HG03280 (cell line): ENCODE measurements around the gene STS.
A peak's percentile ranks its signal among the peaks of the same experiment; 100 is the strongest.

Experiments
- ATAC-seq: cut with Tn5 transposase; IDR thresholded peaks from one replicate; pipeline ENCODE4 v1.9.1; 2021; ENCODE audit warnings: mild to moderate bottlenecking, moderate library complexity; ENCODE audit not compliant: unreplicated experiment

STS gene, protein sequence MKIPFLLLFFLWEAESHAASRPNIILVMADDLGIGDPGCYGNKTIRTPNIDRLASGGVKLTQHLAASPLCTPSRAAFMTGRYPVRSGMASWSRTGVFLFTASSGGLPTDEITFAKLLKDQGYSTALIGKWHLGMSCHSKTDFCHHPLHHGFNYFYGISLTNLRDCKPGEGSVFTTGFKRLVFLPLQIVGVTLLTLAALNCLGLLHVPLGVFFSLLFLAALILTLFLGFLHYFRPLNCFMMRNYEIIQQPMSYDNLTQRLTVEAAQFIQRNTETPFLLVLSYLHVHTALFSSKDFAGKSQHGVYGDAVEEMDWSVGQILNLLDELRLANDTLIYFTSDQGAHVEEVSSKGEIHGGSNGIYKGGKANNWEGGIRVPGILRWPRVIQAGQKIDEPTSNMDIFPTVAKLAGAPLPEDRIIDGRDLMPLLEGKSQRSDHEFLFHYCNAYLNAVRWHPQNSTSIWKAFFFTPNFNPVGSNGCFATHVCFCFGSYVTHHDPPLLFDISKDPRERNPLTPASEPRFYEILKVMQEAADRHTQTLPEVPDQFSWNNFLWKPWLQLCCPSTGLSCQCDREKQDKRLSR

DNA sequence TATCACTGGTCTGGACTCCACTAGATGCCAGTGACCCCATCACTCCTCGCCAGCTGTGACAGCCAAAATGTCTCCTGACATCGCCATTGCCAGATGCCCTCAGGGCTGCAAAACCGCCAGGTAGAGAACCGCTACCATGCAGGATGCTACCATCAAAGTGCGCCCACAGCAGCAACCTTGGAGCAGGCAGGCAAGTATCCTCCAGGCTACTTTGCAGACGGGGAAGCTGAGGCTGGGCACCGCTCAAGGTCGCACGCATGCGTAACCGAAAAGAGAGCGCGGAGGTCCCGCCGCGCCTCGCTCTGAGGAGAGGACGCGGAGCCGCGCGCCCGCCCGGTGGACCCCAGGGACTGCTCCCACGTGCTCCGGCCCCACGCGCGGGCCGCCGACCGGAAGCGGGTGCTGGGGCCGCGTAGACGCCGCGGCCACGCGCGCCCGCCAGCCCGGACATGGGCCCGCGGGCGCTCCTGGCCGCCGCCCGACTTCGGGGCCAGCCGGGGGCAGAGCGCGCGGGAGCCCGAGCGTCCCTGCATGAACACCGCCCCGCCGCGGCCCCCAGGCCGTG lies at the start of gene STS:
Gene STS, plus strand, starts transcription at position 300 of the 565 bp plus-strand sequence. CDS start 105,488 bp downstream, outside the sequence.
- peak; percentile 36 for ATAC-seq

DNA sequence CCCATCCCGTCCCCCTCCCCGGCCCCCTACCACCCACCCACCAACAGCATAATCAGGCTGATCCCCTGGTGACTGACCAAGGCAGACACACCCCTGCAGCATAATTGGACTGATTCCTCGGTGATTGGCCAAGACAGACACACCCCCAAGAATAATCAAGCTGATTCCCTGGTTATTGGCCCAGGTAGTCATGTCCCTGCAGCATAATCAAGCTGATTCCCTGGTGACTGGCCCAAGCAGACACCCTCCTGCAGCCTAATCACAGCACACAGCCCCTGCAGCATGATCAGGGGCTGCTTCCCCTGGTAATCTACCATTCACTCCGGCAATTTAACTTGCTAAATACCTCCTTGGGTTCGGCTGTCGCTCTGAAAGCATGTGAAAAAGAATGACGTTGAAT lies 47.5 kb upstream of the STS start:
- no peak for ATAC-seq

DNA sequence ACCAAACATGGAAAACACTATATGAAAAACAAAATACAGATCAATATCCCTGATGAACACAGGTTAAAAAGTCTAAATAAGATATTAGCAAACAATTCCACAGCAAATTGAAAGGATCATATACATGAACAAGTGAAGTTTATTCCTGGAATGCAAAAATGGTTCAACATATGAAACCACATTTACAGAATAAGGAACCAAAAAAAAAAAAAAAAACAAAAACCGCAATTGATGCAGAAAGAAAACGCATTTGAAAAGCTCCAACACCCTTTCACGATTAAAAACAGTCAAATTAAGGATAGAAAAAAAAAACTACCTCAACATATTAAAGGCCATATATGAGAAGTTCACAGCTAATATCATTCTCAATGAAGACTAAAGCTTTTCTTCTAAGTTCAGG lies 45.4 kb upstream of the STS start:
- ATAC-seq: no peak

DNA sequence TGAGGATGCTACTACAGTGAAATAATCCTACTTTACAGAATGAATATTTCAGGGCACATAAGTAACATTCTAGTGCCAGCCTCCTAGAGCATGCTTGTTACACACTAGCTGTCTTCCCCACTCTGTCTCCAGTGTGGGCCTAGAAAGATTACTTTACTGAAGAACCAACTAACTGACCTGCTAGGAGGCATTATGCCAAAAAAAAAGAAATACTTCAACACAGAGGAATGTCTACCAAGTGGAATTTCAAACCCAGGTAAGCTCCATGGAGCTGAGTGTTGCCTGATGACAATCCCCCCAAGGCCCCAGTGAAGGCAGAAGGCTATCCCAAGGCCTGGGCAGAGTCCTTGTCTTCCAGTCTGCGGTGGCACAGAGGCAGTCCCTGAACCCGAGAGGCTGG lies 40.9 kb upstream of the STS start:
- no peak for ATAC-seq

DNA sequence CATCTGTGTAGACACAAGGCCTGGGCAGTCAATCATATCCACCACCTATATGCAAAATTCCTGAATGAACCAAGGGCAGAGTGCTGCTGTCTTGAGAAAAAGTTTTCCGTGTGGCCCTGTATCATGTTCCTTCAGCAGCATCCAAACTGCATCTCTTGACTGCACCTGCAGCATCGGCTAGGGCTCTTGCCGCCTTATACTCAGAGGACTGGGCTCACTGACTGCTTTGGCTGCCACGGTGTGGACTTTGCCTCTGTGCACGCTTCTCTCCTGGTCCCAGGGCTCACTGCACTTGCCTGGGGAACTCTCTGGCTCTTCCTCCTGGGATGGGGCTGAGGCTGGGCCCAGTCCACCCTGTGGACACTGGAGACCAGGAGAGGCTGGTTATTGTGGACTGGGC lies 39.5 kb upstream of the STS start:
- ATAC-seq: no peak

DNA sequence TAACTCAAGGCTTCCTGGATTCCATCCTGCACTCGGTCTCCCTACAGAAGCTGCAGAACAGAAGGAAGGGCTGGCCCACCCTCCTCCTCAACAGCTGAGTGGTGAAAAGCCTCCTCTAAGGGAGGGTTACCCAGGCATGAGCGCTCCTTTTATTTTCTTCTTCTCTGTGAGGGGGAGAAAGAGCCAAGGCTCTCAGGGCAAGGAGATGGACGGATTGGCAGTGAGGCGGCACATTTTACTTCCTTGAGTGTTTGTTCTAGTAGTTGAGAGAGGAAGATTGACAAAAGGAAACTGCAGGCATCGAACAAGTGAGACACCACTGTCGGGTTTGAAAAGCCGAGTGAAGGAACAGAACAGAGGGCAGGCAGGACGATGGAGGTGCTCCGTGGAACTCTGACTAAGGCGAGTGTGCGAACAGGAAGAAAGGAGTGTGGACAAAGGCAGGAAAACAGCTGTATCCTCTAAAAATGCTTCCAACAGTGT lies 38.4 kb upstream of the STS start:
- ATAC-seq: no peak

DNA sequence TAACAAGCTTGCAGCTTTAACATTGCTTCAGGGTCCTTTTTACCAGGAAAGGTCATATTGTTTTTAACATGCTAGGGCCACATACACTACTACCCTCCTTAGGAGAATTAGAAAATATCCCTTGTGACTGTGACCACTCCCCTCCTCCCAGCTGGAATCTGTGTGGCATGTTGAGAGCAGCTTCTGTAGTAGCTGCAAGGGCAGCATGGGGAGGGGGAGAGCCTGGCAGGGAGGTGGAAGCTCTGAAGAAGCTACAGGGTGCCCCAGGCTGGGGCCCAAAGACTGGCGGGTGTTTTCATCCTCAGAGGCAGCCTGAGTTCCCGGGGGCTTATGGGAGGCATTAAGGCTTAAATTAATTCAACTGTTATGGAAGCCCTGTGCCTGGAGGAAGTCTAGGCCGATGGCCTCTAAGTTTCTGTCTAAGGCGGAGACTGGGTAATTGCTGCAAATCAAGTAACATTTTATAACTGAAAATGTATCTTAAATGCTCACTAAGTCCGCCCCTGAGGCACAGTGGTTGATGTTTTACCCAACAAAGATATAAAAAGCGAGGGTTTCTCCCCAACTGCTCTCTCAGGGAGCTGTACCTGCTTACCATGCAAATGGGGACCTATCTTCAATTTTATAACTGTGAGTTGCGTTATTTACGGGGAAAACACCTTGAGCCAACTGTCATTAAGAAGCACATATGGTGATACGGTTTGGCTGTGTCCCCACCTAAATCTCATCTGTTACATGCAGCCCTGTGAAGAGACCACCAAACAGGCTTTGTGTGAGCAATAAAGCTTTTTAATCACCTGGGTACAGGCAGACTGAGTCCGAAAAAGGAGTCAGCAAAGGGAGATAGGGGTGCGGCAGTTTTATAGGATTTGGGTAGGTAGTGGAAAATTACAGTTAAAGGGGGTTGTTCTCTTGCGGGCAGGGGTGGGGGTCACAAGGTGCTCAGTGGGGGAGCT lies 37.4 kb upstream of the STS start:
- ATAC-seq: peak; percentile 69

DNA sequence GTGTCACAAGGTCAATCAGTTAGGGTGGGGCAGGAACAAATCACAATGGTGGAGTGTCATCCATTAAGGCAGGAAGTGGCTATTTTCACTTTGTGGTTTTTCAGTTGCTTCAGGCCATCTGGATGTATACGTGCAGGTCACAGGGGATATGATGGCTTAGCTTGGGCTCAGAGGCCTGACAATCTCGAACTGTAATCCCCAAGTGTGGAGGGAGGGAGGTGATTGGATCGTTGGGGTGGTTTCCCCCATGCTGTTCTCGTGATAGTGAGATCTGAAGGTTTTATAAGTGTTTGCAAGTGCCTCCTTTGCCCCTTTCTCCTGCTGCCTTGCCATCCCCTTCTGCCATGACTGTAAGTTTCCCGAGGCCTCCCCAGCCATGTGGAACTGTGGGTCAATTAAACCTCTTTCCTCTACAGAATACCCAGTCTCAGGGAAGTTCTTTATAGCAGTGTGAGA lies 36.7 kb upstream of the STS start:
- ATAC-seq: peak; percentile 51

DNA sequence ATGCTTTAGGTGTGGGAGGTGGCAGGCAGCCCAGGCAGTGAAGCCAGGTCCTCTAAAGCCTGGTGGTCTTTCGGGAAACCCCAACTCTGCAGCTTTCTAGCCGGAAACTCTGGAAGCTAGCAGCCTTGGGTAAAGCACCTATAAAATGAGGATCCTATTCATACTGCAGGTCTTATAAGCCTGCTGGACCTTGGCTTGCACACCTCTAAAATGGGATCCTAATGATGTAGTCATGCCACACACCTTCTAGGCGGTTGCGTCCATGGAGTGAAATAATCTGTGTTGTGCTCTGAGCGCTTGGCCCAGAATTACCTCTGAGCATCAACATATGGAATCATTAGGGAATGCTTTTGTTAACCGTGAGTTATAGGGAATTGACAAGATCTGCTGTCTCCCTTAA lies 36.0 kb upstream of the STS start:
- no peak for ATAC-seq

DNA sequence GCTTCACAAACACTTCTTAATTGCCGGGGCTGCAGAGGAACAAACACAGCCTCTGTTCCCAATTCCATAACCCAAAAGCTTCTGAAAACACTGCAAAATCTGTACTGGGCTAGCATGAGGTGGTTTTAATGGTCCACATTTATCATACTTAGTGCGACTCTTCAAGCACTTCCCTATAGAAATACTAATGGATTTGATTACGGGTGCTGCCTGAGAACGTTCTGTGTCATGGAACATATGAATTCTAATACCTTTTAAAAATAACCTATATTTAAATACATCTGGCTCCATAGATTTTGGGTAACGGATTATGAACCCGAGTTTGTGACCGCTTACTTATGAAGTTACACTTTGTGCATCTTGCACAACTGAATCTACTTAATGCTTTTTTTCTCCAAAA lies 35.4 kb upstream of the STS start:
- no peak for ATAC-seq

DNA sequence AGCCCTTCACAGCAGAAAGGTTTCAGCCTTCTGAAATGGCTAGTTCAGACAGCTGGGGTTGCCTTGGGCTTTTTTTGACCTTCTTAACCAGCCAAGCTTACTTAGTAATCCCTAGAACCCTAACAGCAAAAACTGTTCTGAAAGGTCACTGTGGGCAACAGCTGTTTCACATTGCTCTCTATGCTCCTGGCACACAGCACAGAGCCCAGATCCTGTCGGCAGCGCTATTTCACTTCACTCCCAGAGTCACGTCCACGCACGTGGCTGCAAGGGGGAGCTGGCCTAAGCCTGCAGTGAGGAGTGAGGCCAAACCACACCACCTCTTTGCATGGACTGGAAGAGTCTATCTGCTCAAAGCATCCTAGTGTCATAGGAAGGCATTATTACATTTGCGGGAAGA lies 32.0 kb upstream of the STS start:
- peak; percentile 65 for ATAC-seq

DNA sequence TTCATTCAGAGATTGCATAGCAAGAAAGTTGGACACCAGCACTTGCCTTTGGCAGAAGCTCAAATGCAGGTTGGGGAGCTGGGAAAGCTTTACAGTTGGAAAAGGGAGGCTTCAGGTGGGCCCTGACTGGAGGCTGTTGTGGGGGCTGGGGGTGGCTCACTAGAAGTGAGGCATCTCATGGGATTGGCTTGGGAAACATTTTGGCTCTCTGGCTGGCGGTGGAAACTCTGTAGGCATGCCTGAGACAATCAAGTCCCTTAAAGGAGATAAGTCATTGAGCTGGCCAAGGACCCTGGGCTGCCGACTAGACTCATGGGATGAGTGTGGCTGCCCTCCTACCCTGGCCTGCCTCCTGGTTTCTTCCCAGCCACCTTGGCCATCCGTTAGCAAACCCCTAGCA lies 31.4 kb upstream of the STS start:
- no peak for ATAC-seq

DNA sequence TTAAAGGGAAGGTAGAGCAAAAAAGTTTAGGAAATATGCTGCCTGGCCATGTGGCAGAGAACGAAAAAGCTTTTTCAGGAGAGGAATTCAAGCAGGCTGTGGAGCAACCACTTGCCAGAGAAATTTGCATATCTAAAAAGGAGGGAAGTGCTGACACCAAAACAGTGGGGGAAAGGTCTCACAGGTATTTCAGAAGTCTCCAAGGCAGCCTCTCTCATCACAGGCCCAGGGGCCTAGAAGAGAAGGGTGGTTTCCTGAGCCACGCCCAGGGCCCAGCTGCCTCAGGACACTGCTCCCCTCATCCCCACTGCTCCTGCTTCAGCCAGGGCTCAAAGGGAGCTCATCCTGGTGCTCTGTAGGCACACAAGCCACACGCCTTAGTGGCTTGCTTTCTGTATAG lies 29.9 kb upstream of the STS start:
- ATAC-seq: peak; percentile 35

DNA sequence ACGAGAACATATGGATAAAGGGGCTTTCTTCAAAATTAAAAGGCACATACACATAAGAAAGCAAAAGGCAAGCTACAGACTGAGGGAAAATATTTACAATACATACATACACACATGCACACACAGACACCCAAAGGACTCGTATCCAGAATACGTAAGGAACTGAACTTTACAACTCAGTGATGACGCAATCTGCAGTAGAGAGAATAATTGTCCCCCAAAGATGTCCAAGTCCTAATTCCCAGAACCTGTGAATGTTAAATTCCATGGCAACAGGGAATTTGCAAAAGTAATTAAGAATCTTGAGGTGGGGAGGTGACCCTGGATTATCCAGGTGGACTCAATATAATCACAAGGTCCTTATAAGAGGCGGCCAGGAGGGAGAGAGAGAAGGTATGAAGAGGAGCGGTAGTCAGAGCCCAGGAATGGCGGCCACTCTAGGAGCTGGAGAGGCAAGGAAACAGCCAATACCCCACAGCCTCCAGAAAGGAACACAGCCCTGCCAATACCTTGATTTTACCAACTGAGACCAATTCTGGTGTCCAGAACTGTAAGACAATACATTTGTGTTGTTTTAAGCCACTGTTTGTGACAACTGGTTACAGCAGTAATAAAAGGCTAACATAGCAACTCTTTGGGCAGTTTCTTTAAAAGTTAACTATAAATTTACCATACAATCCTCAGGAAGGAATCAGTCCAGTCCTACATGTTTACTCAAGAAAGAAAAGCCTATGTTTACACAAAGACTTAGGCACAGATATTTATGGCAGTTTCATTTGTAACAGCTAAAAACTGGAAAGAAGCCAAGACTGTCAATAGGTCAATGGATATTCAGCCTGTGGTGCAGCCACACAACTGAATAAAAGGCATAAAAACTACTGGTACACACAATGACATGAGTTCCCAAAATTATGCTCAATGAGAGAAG lies 27.3 kb upstream of the STS start:
- no peak for ATAC-seq

DNA sequence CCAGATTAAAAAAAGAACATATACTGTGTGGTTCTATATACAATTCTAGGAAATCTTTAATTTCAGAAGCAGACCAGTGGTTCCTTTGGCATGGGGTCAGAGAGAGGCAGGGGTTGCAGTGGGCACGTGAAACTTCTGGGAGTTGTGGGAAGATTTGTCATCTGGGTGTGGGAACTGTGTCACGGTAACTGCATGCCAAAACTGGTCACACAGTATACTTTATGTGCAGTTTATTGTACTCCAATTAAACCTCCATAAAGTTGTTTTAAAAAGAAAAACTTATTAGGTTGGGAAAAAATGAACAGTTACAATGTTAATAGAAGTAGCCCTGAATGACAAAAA lies 26.7 kb upstream of the STS start:
- no peak for ATAC-seq

DNA sequence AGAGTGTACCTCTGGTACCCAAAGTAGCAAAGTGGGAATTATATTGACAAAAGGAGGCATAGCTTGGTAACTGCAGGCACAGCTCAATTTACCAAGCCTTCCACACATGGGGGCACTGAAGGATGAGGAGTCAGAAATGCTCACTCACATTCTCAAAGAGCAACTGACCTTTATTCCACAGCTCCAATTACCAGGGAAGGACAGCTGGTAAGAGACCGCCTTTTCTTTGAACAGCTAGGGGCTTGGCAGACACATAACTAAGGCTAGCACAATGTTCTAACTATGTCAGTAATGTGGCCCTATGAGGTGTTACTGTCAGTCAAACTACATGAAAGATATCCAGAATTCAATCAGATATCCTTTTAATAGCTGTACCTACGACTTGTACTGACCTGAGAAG lies 20.5 kb upstream of the STS start:
- no peak for ATAC-seq

DNA sequence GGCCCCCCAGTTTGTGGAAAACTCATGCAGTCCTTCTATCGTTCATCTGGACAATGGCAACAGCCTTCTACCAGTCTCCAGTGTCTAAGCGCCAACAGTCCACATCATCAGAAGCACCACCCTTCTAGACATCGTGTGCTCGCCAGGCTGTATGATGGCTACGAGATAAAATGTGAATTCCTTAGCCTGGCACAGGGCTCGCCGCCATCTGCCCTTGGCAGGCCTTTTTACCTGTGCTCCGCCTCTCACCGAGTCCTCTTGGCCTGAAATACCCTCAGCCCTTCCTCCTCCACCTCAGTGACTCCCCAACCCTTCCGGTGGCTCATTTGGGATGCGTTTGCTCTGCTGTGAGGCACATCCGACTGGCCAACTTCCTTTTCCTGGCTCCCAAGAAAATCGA lies 15.9 kb upstream of the STS start:
- ATAC-seq: no peak

DNA sequence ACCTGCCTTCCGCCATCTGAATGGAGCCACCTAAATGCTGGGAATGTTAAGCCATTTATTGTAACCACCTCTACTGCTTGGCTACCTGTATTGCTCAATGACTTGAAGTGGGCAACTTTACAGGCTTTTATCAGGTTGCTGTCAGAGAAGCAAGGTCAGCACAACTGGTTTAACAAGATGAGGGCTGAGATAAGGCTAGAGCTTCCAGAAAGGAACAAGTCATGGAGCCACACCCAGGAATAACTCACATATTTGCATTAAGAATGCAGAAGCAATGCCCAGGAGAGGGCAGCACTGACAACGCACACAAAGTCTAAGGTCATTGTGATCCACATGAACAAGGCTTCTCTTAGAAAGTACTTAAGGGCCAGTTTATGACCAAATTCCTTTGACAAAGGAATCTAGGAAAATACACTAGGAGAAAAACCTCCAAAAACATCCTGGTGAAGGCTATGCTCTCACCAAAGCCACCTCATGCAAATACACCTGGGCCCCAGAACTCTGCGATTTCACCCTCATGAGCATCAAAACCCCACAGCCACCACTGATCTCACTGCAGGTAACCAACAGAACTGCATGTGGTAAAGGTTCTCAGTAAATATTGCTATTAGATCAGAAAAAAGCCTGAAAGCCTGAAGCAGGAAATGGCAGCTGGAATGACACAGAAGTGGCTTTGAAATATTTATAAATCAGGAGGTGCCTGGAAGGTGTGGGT lies 15.0 kb upstream of the STS start:
- peak; percentile 87 for ATAC-seq

DNA sequence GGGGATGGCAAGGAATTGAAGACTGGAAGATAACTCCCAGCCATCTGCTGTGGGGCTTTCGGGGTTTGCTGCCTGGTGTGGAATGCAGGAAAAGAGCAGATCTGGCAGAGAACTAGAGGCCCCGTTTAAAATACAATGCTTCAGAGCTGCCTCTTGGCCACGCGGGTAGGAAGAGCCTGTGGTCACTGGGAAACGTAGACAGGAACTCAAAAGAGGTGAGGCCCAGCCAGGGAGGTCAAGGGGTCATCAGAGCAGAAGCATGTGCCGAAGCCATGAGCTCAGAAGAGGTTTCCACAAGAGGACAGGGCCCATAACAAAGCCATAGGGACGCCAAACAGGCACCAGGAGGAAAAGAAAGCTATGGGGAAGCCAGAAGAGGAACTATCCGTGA lies 14.5 kb upstream of the STS start:
- ATAC-seq: no peak
